Liver (tissue), 9 donors: ENCODE data around the gene ANKRD2. TPM values are rescaled to one million over a fixed set of nuclear protein-coding genes. Genes with fewer than 3 reads are reported as not detected.

Experiments
- DNase-seq: peaks from one replicate; pipeline ENCODE4 v3.0.0-alpha.2; 2017; ENCODE audit warnings: low spot score
- H3K27ac ChIP-seq, 2 donors: one replicate each; pipeline ENCODE4 v1.7.0; 2013; ENCODE audit warnings: inconsistent platforms in 2 of 2, low read length in 2 of 2, control low read depth in 1 of 2, low read depth in 1 of 2, mild to moderate bottlenecking in 1 of 2
- H3K27me3 ChIP-seq, 4 donors: one replicate each; pipeline versions ENCODE4 v1.6.1 to v1.7.0; 2013; ENCODE audit warnings: low read length in 3 of 4, inconsistent platforms in 1 of 4, mild to moderate bottlenecking in 1 of 4, moderate library complexity in 1 of 4; ENCODE audit not compliant: control insufficient read depth in 4 of 4, insufficient read depth in 4 of 4
- H3K36me3 ChIP-seq, 4 donors: one replicate each; pipeline versions ENCODE4 v1.6.1 to v1.7.0; 2013; ENCODE audit warnings: low read length in 3 of 4, mild to moderate bottlenecking in 3 of 4, low read depth in 1 of 4, moderate library complexity in 1 of 4; ENCODE audit not compliant: control insufficient read depth in 4 of 4, insufficient read depth in 3 of 4
- H3K4me1 ChIP-seq, 4 donors: one replicate each; pipeline versions ENCODE4 v1.6.1 to v1.7.0; 2013; ENCODE audit warnings: low read length in 3 of 4, mild to moderate bottlenecking in 3 of 4, moderate library complexity in 1 of 4; ENCODE audit not compliant: control insufficient read depth in 4 of 4, insufficient read depth in 4 of 4
- H3K4me3 ChIP-seq, 3 donors: one replicate each; pipeline versions ENCODE4 v1.6.1 to v1.7.0; 2013; ENCODE audit warnings: low read length in 3 of 3, control low read depth in 1 of 3, low read depth in 1 of 3, mild to moderate bottlenecking in 1 of 3
- H3K9ac ChIP-seq, 2 donors: one replicate each; pipeline ENCODE4 v1.7.0; 2013; ENCODE audit warnings: low read length in 2 of 2, mild to moderate bottlenecking in 2 of 2, moderate library complexity in 2 of 2, control low read depth in 1 of 2, low read depth in 1 of 2
- H3K9me3 ChIP-seq, 4 donors: one replicate each; pipeline versions ENCODE4 v1.6.1 to v1.7.0; 2013; ENCODE audit warnings: low read length in 3 of 4; ENCODE audit not compliant: control insufficient read depth in 4 of 4
- EGR1 ChIP-seq, 2 donors: IDR thresholded peaks; 2 replicates each; pipeline ENCODE4 v1.6.1; 2016 to 2018; ENCODE audit warnings: antibody characterized with exemption in 2 of 2, low read depth in 2 of 2
- FOXA1 ChIP-seq: IDR thresholded peaks from 2 replicates; pipeline ENCODE4 v1.6.1; 2016; ENCODE audit warnings: antibody characterized with exemption
- FOXA2 ChIP-seq: IDR thresholded peaks from 2 replicates; pipeline ENCODE4 v1.6.1; 2016; ENCODE audit warnings: antibody characterized with exemption
- GABPA ChIP-seq, 2 donors: IDR thresholded peaks in 1 of 2; conservative IDR thresholded peaks in 1 of 2; 2 replicates each; pipeline ENCODE4 v1.6.1; 2016; ENCODE audit warnings: antibody characterized with exemption in 2 of 2, mild to moderate bottlenecking in 1 of 2, moderate library complexity in 1 of 2
- HNF4A ChIP-seq, 2 donors: conservative IDR thresholded peaks; 2 replicates each; pipeline ENCODE4 v1.6.1; 2016; ENCODE audit warnings: antibody characterized with exemption in 2 of 2, mild to moderate bottlenecking in 2 of 2
- HNF4G ChIP-seq: IDR thresholded peaks from 2 replicates; pipeline ENCODE4 v1.6.1; 2016; ENCODE audit warnings: antibody characterized with exemption
- JUND ChIP-seq, 2 donors: IDR thresholded peaks; 2 replicates each; pipeline ENCODE4 v1.6.1; 2016; ENCODE audit warnings: antibody characterized with exemption in 2 of 2
- NR2F2 ChIP-seq: IDR thresholded peaks from 2 replicates; pipeline ENCODE4 v1.6.1; 2016; ENCODE audit warnings: antibody characterized with exemption
- RAD21 ChIP-seq, 2 donors: IDR thresholded peaks; 2 replicates each; pipeline ENCODE4 v1.6.1; 2016; ENCODE audit warnings: antibody characterized with exemption in 2 of 2, mild to moderate bottlenecking in 2 of 2
- RXRA ChIP-seq, 2 donors: IDR thresholded peaks; 2 replicates each; pipeline ENCODE4 v1.6.1; 2017 to 2018; ENCODE audit warnings: antibody characterized with exemption in 2 of 2, mild to moderate bottlenecking in 1 of 2
- SP1 ChIP-seq: IDR thresholded peaks from 2 replicates; pipeline ENCODE4 v1.6.1; 2018; ENCODE audit warnings: antibody characterized with exemption, mild to moderate bottlenecking
- TAF1 ChIP-seq: conservative IDR thresholded peaks from 2 replicates; pipeline ENCODE4 v1.6.1; 2016; ENCODE audit warnings: antibody characterized with exemption, mild to moderate bottlenecking
- YY1 ChIP-seq: IDR thresholded peaks from 2 replicates; pipeline ENCODE4 v1.6.1; 2016; ENCODE audit warnings: antibody characterized with exemption, mild to moderate bottlenecking
- WGBS: extraction: QIAGEN DNeasy Blood & Tissue Kit; methylation state at CpG from one replicate; pipeline ENCODE4 v1.1.7; 2013; 5-methylcytosine and 5-hydroxymethylcytosine counted together
- polyA plus RNA-seq, 2 donors: library from polyadenylated mRNA; stranded (reverse) in 1 of 2; unstranded in 1 of 2; fragments of 200-250 nt in 1 of 2; fragments of >200 nt in 1 of 2; fragmentation: Nextera tagmentation in 1 of 2; extraction: Ambion mirVana in 1 of 2; gene quantifications; one replicate each; pipeline versions ENCODE4 v1.2.1 to v1.2.3, GENCODE V29; 2013 to 2015
- total RNA-seq, 2 donors: library from RNA; depleted of rRNA; stranded (reverse); fragments of >200 nt; gene quantifications; one replicate each; pipeline ENCODE4 v1.2.3, GENCODE V29; 2014
- TF ChIP-seq, protein P1 (sequence below): IDR thresholded peaks from 2 replicates; pipeline ENCODE4 v1.6.1; 2016; ENCODE audit warnings: antibody characterized with exemption
- TF ChIP-seq, protein P2 (sequence below): fragments of 150-350 bp; IDR thresholded peaks from 2 replicates; pipeline ENCODE4 v1.5.1; 2017; ENCODE audit warnings: improper control_type of control experiment, low read depth, low read length; ENCODE audit not compliant: missing input control
- TF ChIP-seq, protein P3 (sequence below): IDR thresholded peaks from 2 replicates; pipeline ENCODE4 v1.6.1; 2016; ENCODE audit warnings: antibody characterized with exemption
- TF ChIP-seq, protein P4 (sequence below): IDR thresholded peaks from 2 replicates; pipeline ENCODE4 v1.6.1; 2016; ENCODE audit warnings: antibody characterized with exemption, mild to moderate bottlenecking
- TF ChIP-seq, protein P5 (sequence below): IDR thresholded peaks from 2 replicates; pipeline ENCODE4 v1.6.1; 2016; ENCODE audit warnings: antibody characterized with exemption
- donor health status: healthy.
- donor health status: healthy.
- donor health status: healthy.
- donor health status: healthy.
- donor health status: healthy.

The ANKRD2 gene
- total and polyA plus RNA-seq, 4 donors: not detected

DNA sequence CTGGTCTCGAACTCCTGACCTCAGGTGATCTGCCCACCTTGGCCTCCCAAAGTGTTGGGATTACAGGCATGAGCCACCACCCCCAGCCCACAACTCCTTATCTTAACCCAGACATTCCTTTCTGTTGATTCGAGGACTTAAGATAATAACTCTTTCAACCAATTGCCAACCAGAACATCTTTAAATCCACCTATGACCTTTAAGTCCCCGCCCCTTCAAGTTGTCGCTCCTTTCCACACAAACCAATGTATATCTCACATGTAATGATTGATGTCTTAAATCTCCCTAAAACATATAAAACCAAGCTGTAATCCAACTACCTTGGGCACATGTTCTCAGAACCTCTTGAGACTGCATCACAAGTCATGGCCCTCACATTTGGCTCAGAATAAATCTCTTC lies 7.8 kb upstream of the ANKRD2 start:
- TF ChIP-seq GABPA (IDR thresholded peaks at IDR 0.05 in 1 of 2, conservative IDR thresholded peaks at IDR 0.05 in 1 of 2) (no peak), HNF4A (conservative IDR thresholded peaks at IDR 0.05) (no peak), FOXA1 (no peak), HNF4G (no peak), RAD21 (IDR thresholded peaks at IDR 0.05) (no peak), YY1 (no peak), NR2F2 (no peak), TAF1 (no peak)
- TF ChIP-seq, protein P1, sequence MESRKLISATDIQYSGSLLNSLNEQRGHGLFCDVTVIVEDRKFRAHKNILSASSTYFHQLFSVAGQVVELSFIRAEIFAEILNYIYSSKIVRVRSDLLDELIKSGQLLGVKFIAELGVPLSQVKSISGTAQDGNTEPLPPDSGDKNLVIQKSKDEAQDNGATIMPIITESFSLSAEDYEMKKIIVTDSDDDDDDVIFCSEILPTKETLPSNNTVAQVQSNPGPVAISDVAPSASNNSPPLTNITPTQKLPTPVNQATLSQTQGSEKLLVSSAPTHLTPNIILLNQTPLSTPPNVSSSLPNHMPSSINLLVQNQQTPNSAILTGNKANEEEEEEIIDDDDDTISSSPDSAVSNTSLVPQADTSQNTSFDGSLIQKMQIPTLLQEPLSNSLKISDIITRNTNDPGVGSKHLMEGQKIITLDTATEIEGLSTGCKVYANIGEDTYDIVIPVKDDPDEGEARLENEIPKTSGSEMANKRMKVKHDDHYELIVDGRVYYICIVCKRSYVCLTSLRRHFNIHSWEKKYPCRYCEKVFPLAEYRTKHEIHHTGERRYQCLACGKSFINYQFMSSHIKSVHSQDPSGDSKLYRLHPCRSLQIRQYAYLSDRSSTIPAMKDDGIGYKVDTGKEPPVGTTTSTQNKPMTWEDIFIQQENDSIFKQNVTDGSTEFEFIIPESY: no peak
- TF ChIP-seq, protein P2, sequence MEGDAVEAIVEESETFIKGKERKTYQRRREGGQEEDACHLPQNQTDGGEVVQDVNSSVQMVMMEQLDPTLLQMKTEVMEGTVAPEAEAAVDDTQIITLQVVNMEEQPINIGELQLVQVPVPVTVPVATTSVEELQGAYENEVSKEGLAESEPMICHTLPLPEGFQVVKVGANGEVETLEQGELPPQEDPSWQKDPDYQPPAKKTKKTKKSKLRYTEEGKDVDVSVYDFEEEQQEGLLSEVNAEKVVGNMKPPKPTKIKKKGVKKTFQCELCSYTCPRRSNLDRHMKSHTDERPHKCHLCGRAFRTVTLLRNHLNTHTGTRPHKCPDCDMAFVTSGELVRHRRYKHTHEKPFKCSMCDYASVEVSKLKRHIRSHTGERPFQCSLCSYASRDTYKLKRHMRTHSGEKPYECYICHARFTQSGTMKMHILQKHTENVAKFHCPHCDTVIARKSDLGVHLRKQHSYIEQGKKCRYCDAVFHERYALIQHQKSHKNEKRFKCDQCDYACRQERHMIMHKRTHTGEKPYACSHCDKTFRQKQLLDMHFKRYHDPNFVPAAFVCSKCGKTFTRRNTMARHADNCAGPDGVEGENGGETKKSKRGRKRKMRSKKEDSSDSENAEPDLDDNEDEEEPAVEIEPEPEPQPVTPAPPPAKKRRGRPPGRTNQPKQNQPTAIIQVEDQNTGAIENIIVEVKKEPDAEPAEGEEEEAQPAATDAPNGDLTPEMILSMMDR: no peak
- TF ChIP-seq, protein P3, sequence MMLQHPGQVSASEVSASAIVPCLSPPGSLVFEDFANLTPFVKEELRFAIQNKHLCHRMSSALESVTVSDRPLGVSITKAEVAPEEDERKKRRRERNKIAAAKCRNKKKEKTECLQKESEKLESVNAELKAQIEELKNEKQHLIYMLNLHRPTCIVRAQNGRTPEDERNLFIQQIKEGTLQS: no peak
- H3K27ac ChIP-seq: no peak overlapping the region
- H3K27me3 ChIP-seq: no peaks in the 10 kb centered on the region
- DNase-seq: no peak
- 95% methylated on average over 4 of the region's 4 CpGs for WGBS
- H3K4me3 ChIP-seq: no peak overlapping the region
- H3K9ac ChIP-seq: no peak overlapping the region
- peaks cover 0 to 7% (median 2%) of the 10 kb centered on the region in 4 donors for H3K36me3 ChIP-seq
- H3K9me3 ChIP-seq: no peaks in the 10 kb centered on the region
- H3K4me1 ChIP-seq: peaks cover 0 to 1% (median 0%) of the 10 kb centered on the region in 4 donors

DNA sequence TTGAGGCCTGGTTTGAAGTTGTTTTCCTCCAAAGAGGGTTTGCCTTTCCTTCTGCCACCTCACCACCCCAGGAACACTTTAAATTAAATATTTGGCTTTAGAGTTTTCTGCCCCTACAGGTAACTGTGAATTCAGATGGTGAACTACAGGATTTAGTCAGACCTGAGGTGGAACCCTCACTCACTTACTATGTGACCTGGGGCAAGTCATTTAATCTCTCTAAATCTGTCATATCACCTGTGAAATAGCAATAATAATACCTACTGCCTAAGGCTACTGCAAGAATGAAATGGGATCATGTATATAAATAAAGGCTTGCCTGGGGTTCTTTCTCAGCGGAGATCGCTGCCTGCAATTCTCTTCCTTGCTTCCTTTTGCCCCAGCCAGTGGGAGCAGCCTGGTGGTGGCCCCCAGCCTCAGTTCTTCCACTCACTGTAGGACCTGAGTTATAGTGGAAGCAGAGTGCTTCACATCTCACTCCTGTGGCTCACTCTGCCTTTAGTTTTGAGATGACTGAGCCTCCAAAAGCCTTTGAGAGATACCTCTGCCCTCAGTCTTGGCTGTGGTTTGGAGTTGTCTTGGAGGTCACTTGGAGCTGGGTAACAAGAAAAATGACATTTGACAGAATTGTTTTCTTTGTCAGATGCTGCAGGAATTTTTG lies 6.1 kb upstream of the ANKRD2 start:
- WGBS: 98% methylated on average over 2 of the region's 2 CpGs
- TF ChIP-seq RAD21 (IDR thresholded peaks at IDR 0.05): no peak
- no peak for TF ChIP-seq NR2F2
- TF ChIP-seq, protein P2: no peak
- no peak for TF ChIP-seq SP1
- no peak for TF ChIP-seq HNF4G
- TF ChIP-seq, protein P3: no peak
- TF ChIP-seq, protein P4, sequence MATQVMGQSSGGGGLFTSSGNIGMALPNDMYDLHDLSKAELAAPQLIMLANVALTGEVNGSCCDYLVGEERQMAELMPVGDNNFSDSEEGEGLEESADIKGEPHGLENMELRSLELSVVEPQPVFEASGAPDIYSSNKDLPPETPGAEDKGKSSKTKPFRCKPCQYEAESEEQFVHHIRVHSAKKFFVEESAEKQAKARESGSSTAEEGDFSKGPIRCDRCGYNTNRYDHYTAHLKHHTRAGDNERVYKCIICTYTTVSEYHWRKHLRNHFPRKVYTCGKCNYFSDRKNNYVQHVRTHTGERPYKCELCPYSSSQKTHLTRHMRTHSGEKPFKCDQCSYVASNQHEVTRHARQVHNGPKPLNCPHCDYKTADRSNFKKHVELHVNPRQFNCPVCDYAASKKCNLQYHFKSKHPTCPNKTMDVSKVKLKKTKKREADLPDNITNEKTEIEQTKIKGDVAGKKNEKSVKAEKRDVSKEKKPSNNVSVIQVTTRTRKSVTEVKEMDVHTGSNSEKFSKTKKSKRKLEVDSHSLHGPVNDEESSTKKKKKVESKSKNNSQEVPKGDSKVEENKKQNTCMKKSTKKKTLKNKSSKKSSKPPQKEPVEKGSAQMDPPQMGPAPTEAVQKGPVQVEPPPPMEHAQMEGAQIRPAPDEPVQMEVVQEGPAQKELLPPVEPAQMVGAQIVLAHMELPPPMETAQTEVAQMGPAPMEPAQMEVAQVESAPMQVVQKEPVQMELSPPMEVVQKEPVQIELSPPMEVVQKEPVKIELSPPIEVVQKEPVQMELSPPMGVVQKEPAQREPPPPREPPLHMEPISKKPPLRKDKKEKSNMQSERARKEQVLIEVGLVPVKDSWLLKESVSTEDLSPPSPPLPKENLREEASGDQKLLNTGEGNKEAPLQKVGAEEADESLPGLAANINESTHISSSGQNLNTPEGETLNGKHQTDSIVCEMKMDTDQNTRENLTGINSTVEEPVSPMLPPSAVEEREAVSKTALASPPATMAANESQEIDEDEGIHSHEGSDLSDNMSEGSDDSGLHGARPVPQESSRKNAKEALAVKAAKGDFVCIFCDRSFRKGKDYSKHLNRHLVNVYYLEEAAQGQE: no peak
- no peak for TF ChIP-seq HNF4A (conservative IDR thresholded peaks at IDR 0.05)
- TF ChIP-seq TAF1: no peak
- TF ChIP-seq FOXA1: no peak
- TF ChIP-seq RXRA (IDR thresholded peaks at IDR 0.05): no peak
- TF ChIP-seq, protein P5, sequence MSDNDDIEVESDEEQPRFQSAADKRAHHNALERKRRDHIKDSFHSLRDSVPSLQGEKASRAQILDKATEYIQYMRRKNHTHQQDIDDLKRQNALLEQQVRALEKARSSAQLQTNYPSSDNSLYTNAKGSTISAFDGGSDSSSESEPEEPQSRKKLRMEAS: no peak
- TF ChIP-seq FOXA2: no peak
- TF ChIP-seq YY1: no peak
- TF ChIP-seq EGR1 (IDR thresholded peaks at IDR 0.05; ENCODE audit: low read depth in 2 of 2): no peak
- no peak for TF ChIP-seq JUND (IDR thresholded peaks at IDR 0.05)
- TF ChIP-seq, protein P1: no peak
- DNase-seq: no peak

More for the DNA sequence above, 6.1 kb upstream of the ANKRD2 start:
- Histone ChIP-seq H3K36me3 (peaks cover 0 to 11% (median 5%) of the 10 kb centered on the region in 4 donors), H3K27ac (no peak overlapping the region), H3K9ac (no peak overlapping the region), H3K27me3 (no peaks in the 10 kb centered on the region), H3K4me3 (no peak overlapping the region), H3K9me3 (no peaks in the 10 kb centered on the region), H3K4me1 (no peaks in the 10 kb centered on the region)
